Measurements from ENCODE around the gene PNMT.

DNA sequence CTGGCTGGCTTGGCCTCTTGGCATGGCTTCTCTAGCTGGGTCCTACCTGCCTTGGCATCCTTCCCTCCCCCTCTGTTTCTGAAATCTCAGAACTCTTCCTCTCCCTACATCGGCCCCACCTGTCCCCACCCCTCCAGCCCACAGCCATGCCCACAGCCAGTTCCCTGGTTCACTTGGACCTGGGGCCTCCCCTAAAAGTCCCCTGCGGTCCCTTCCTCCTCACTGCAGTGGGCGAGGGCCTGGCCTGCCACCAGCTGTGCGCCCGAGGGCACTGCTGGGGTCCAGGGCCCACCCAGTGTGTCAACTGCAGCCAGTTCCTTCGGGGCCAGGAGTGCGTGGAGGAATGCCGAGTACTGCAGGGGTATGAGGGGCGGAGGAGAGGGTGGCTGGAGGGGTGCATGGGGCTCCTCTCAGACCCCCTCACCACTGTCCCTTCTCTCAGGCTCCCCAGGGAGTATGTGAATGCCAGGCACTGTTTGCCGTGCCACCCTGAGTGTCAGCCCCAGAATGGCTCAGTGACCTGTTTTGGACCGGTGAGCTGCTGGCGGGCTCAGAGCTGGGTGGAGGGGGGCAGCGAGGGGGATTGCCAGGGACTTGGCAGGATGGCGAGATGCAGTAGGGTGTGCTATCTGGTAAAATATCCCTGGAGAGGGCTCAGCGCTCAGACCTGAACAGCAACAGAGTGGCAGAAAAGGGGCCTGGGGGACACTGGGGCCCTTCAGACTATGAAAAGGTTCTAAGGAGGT is 48.0 kb downstream of the PNMT start:
- TF ChIP-seq, protein P1, sequence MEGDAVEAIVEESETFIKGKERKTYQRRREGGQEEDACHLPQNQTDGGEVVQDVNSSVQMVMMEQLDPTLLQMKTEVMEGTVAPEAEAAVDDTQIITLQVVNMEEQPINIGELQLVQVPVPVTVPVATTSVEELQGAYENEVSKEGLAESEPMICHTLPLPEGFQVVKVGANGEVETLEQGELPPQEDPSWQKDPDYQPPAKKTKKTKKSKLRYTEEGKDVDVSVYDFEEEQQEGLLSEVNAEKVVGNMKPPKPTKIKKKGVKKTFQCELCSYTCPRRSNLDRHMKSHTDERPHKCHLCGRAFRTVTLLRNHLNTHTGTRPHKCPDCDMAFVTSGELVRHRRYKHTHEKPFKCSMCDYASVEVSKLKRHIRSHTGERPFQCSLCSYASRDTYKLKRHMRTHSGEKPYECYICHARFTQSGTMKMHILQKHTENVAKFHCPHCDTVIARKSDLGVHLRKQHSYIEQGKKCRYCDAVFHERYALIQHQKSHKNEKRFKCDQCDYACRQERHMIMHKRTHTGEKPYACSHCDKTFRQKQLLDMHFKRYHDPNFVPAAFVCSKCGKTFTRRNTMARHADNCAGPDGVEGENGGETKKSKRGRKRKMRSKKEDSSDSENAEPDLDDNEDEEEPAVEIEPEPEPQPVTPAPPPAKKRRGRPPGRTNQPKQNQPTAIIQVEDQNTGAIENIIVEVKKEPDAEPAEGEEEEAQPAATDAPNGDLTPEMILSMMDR (tag by site-specific recombination; IDR thresholded peaks at IDR 0.05) = no peak
- TF ChIP-seq, protein P2, sequence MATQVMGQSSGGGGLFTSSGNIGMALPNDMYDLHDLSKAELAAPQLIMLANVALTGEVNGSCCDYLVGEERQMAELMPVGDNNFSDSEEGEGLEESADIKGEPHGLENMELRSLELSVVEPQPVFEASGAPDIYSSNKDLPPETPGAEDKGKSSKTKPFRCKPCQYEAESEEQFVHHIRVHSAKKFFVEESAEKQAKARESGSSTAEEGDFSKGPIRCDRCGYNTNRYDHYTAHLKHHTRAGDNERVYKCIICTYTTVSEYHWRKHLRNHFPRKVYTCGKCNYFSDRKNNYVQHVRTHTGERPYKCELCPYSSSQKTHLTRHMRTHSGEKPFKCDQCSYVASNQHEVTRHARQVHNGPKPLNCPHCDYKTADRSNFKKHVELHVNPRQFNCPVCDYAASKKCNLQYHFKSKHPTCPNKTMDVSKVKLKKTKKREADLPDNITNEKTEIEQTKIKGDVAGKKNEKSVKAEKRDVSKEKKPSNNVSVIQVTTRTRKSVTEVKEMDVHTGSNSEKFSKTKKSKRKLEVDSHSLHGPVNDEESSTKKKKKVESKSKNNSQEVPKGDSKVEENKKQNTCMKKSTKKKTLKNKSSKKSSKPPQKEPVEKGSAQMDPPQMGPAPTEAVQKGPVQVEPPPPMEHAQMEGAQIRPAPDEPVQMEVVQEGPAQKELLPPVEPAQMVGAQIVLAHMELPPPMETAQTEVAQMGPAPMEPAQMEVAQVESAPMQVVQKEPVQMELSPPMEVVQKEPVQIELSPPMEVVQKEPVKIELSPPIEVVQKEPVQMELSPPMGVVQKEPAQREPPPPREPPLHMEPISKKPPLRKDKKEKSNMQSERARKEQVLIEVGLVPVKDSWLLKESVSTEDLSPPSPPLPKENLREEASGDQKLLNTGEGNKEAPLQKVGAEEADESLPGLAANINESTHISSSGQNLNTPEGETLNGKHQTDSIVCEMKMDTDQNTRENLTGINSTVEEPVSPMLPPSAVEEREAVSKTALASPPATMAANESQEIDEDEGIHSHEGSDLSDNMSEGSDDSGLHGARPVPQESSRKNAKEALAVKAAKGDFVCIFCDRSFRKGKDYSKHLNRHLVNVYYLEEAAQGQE (tag by site-specific recombination; IDR thresholded peaks at IDR 0.05) = no peak
- no peak for TF ChIP-seq KLF7 (tag by site-specific recombination; IDR thresholded peaks at IDR 0.05; ENCODE audit: borderline replicate concordance)
